Right lobe of liver (tissue), 4 donors: ENCODE data around the gene CDS1.

ENCODE experiments used
- CTCF ChIP-seq, 4 donors: fragments of 200-600 bp in 3 of 4; fragments of 450-650 bp in 1 of 4; IDR thresholded peaks; one replicate each; pipeline versions ENCODE4 v1.5.1 to v1.8.0; 2016 to 2022; ENCODE audit warnings: antibody characterized with exemption in 4 of 4, mild to moderate bottlenecking in 2 of 4
- POLR2A ChIP-seq: fragments of 450-650 bp; IDR thresholded peaks from one replicate; pipeline ENCODE4 v1.6.1; 2017; ENCODE audit warnings: antibody characterized with exemption, mild to moderate bottlenecking
- donor health status: DM: no; HTN: no; CAD: no.
- donor health status: DM: no; HTN: no; CAD: no.
- donor health status: DM: no; HTN: yes; CAD: no.

GRCh38 chr4:84545093-84545492 is 37.8 kb upstream of the CDS1 start:
- TF ChIP-seq CTCF (IDR thresholded peaks at IDR 0.05) (no peak), POLR2A (no peak)
